GM19324 (cell line): Measurements from ENCODE around the gene HPS1.

Experiments used
- ATAC-seq: cut with Tn5 transposase; IDR thresholded peaks from one replicate; pipeline ENCODE4 v1.9.1; 2021; ENCODE audit warnings: mild to moderate bottlenecking, moderate library complexity; ENCODE audit not compliant: unreplicated experiment, low FRiP score

HPS1 gene

DNA sequence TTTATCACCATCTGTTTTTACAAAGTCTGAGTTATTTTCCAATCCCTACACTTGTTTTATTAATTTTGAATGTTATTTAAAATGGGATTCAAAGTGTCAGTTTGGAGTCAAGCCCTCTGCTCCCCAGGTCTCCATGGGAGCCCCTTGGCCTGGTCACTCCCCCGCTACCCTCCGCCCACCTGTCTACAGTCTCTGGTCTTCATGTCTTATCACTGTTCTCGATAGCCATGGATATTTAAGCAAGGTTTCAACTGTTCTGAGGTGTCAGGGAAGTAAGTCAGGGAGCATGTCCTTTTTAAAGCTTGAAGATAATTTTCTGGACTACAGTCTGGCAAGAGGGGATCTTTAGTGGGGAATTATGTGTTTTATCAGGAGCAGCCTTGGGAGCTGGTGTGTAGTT is 19.1 kb upstream of the HPS1 start:
- no peak for ATAC-seq

DNA sequence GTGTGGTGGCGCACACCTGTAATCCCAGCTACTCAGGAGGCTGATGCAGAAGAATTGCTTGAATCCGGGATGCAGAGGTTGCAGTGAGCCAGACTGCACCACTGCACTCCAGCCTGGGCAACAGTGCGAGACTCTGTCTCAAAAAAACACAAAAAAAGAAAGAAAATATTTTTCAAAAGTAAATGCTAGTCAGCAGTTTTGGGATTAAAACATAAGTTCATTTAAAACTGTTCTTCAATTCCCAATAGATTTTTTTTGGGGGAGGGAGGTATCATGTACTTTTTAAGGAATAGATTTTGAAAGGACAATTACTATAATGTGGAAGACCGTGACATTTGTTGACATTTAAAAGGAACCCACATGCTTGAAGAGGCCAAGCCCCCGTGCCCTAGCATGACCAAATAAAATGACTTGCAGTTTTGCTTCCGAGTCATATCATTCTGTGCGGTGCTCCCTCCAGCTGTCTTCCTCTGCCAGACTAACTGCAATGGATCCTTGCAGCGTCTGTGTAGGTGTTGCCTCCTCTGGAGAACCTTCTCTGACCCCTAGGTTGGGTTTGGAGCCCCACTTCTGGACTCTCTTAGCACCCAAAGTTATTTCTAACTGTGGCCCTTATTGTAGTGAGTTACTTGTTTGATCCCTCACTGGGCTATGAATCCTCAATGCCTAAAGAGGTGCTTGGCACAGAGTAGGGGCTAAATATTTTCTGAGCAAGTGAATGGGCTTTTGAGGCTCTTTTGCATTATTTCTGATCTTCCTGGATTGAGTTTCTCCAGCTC is 17.4 kb upstream of the HPS1 start:
- ATAC-seq: no peak

GRCh38 chr10:98463016-98463415 is 16.3 kb upstream of the HPS1 start:
- no peak for ATAC-seq

DNA sequence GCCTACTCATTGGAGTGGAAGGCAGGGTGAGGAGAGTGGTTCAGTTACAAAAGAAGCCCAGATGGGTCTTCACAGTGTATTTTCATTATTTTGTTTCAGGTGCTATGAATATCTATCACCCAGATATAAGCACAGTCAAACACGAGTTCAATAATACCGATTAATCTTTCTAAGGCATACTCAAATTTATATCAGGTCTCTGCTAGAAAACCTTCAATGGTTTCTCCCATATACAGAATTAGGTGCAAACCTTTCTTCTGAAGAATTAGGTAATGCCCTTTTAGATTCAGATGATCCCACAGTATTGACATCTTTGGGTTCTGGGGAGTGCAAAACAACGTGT is 14.7 kb upstream of the HPS1 start:
- ATAC-seq: no peak

GRCh38 chr10:98460837-98461499 is 14.2 kb upstream of the HPS1 start:
- no peak for ATAC-seq

GRCh38 chr10:98458809-98459784 is 12.4 kb upstream of the HPS1 start:
- ATAC-seq: no peak

- no peak for ATAC-seq
Observed at GRCh38 chr10:98457721-98458120, 11.0 kb upstream of the HPS1 start.

- no peak for ATAC-seq
Observed at GRCh38 chr10:98456686-98457482, 10.1 kb upstream of the HPS1 start.

DNA sequence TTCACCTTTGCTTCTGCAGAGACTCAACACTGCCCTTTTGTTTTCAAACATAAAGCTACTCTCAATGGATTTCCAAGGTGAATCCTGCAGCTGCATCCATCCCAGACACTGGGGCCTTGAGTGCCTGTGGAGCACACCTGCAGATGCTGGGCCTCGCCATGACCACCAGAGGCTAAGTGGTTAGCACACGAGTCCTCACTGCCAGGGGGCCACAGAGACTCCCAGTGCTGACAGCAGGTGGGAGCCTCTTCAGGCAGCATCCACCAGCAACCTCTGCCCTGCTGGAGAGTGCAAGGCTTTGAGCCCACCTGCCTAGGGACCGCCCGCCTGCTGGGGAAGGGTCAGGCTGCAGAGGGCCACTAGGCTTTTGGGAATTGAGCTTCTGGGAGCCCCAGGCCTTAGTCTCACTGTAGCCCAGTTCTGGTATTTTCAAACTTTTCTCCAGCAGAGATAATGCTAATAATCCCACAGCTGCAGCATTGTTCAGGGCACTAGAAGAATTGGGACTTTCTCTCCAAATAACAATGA is 9.4 kb upstream of the HPS1 start:
- no peak for ATAC-seq

- no peak for ATAC-seq
Observed at GRCh38 chr10:98453729-98454128, 7.0 kb upstream of the HPS1 start.

DNA sequence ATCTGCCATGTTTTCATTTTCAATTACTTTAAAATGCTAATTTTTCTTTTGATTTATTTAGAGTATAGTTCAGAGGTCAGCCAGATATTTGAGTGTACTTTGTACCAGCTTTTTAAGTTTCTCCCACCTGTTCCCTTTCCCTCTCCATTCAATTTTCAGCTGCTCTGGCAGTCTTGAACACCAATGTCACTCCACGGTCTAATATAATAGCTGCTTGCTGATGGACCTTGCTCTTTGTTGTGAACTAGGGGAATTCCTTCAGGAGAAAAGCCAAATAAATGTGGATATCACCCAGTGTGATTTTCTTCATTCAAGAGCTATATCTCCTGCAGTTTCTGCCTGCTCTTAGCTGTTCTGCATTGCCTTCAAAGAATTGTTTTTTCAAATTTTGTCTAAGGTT is 3.9 kb upstream of the HPS1 start:
- no peak for ATAC-seq

DNA sequence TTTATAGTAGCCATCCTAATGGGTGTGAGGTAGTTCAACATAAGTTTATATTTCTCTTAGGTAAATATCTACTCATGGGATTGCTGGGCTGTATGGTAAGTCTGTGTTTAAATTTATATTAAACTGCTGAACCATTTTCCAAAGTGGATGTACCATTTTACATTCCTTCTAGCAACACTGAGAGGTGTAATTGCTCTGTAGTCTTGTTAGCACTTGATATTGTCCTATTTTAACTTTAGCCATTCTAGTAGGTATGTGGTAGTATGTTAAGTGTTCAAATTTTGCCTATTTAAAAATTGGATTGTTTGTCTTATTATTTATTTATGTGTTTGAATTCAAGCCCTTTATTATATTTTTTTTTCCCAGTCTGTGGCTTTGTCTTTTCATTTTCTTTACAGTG is 2.6 kb upstream of the HPS1 start:
- ATAC-seq: no peak

DNA sequence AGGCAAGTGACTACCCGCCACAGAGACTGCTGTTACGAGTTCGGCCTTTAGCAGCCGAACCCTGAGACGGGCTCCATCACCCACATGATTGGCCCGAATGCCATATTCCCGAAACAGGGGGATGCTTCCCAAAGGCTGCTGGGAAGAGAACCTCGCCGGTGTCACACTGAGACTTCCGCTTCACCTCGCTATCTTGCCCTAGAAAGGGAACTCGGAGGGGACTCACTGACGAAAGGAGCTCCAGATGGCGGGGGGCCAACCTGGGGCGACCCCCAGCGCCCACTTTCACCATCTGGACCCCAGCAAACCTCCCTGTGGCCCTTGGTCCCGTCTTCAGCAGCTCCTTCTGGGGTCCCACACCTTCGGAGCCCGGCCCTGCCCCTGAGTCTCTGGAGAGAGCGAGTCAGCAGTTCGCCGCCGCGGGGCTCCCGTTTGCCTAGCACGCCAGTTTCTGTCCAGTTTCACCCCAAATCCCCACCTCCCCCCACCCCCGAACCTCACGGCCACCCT is 529 bp downstream of the HPS1 start:
- peak; percentile 21 for ATAC-seq

GRCh38 chr10:98445200-98445812 is 1.4 kb downstream of the HPS1 start:
- no peak for ATAC-seq

DNA sequence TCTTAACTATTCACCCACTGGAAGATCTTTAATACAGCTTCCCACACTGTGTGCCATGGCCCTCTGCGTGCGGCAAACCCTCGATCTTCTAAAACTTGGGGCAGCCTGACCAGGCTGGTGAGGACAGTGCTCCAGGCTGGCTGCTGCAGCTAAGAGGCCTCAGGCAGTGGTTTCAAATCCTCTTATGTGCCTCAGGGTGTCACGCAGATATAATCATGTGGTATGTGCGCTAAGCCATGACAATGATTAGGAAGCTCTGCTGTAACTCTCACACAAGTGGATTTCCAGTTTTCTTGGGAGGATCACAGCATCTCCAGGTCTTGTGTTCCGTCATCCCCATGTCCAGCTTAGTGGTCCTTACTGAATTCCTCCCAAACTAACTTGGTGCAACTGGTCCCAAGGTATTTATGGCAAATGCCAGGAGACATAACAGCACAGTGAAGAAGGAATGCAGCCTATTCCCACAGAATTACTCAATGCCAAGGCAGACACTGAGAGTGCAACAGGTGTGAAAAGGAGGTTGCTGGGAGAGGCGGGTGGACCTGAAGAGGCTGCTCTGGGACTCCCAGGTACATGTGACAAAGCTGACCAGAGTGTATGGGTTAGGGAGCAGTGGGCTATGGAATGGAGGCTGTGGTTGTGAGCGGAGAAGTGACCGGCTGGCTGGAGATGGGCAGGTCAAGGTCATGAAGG is 2.3 kb downstream of the HPS1 start:
- no peak for ATAC-seq

DNA sequence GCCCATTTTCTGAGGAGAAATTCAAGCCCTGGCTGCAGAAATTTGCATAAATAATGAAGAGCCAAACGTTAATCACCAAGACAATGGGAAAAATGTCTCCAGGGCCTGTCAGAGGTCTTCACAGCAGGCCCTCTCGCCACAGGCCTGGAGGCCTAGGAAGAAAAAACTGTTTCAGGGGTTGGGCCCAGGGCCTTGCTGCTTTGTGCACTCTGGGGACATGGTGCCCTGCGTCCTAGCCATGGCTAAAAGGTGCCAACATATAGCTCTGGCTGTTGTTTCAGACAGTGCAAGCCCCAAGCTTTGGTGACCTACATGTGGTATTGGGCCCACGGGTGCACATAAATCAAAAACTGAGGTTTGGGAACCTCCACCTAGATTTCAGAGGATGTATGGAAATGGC is 8.0 kb downstream of the HPS1 start:
- no peak for ATAC-seq

GRCh38 chr10:98436704-98437103 is 10.0 kb downstream of the HPS1 start:
- no peak for ATAC-seq

- ATAC-seq: no peak
Observed at GRCh38 chr10:98435178-98435577, 11.6 kb downstream of the HPS1 start.
